WTC11 (cell line): ENCODE measurements around the gene SFI1.

Experiments
- CREB1 ChIP-seq: sonication (generic); formaldehyde crosslinking; IDR thresholded peaks from 2 replicates; pipeline ENCODE4 v1.8.0; 2023; ENCODE audit warnings: mild to moderate bottlenecking, missing genetic modification reagents
- CTCF ChIP-seq: fragments of 200-600 bp; IDR thresholded peaks from 2 replicates; pipeline ENCODE4 v1.8.0; 2022; ENCODE audit warnings: antibody characterized with exemption
- TP53 ChIP-seq: sonication (generic); formaldehyde crosslinking; IDR thresholded peaks from 2 replicates; pipeline ENCODE4 v1.8.1; 2023; ENCODE audit warnings: mild to moderate bottlenecking, missing genetic modification reagents
- TF ChIP-seq, protein P1 (sequence below): sonication (generic); formaldehyde crosslinking; IDR thresholded peaks from 2 replicates; pipeline ENCODE4 v1.8.0; 2022; ENCODE audit warnings: mild to moderate bottlenecking, missing genetic modification reagents
- TF ChIP-seq, protein P2 (sequence below): sonication (generic); formaldehyde crosslinking; conservative IDR thresholded peaks from 2 replicates; pipeline ENCODE4 v1.8.1; 2023; ENCODE audit warnings: mild to moderate bottlenecking, low read depth, missing genetic modification reagents, moderate library complexity

DNA sequence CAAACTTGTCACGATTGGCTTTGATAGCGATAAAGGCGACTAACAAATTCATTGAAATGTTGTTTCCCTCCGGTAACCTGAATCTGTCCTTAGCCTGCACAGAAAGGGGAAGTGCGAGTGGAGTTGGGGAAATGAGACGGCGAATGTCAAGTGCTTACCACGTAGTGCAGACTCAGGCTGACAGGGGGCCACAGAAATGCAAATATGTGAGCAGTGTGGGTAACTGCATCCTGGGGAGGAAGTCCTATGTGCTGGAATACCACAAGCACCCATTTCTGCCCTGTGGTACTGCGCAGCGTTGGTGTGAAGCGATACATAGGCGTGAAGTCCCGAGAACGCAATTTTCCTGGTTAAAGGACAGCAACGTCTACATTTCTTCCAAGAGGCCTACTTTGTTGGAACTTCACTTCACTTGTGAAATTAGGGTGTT lies 5.8 kb upstream of the SFI1 start:
- TF ChIP-seq CTCF: no peak
- no peak for TF ChIP-seq CREB1 (CRISPR knock-in tag)
- TF ChIP-seq, protein P1, sequence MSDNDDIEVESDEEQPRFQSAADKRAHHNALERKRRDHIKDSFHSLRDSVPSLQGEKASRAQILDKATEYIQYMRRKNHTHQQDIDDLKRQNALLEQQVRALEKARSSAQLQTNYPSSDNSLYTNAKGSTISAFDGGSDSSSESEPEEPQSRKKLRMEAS: no peak
- TF ChIP-seq, protein P2, sequence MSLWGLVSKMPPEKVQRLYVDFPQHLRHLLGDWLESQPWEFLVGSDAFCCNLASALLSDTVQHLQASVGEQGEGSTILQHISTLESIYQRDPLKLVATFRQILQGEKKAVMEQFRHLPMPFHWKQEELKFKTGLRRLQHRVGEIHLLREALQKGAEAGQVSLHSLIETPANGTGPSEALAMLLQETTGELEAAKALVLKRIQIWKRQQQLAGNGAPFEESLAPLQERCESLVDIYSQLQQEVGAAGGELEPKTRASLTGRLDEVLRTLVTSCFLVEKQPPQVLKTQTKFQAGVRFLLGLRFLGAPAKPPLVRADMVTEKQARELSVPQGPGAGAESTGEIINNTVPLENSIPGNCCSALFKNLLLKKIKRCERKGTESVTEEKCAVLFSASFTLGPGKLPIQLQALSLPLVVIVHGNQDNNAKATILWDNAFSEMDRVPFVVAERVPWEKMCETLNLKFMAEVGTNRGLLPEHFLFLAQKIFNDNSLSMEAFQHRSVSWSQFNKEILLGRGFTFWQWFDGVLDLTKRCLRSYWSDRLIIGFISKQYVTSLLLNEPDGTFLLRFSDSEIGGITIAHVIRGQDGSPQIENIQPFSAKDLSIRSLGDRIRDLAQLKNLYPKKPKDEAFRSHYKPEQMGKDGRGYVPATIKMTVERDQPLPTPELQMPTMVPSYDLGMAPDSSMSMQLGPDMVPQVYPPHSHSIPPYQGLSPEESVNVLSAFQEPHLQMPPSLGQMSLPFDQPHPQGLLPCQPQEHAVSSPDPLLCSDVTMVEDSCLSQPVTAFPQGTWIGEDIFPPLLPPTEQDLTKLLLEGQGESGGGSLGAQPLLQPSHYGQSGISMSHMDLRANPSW (CRISPR knock-in tag): no peak
- no peak for TF ChIP-seq TP53
